ENCODE data around the gene DLG1.

The DLG1 gene

GRCh38 chr3:197168063-197168462 lies 130.3 kb downstream of the DLG1 start:
- no peak for TF ChIP-seq JUND (IDR thresholded peaks at IDR 0.05; ENCODE audit: low read depth)
- no peak for DNase-seq (ENCODE audit: low read depth in 1 of 2, low spot score in 1 of 2)
- in situ Hi-C loops (cut with HindIII; ENCODE audit: low pct_unique_long_range_greater_than_20kb, low sequenced_read_pairs): no loop called here

DNA sequence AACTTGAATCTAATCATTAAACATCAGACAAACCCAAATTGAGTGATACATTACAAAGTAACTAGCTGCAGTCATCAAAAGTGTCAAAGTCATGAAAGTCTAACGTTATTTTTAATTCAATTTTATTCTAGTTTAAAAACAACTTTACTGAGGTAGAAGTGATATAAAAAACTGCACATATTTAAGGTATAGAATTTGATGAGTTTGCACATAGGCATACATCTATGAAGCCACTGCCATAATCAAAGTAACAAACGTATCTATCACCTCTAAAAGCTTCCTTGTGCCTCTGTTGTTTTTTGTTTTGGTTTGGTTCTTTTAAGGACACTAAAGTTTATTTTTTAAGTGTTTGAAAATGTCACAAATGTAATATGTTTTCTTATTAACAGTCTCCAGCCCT lies 130.9 kb downstream of the DLG1 start:
- TF ChIP-seq JUND (IDR thresholded peaks at IDR 0.05; ENCODE audit: low read depth): no peak
- in situ Hi-C loops (cut with HindIII; ENCODE audit: low pct_unique_long_range_greater_than_20kb, low sequenced_read_pairs): no loop called here
- DNase-seq (ENCODE audit: low read depth in 1 of 2, low spot score in 1 of 2): no peak

DNA sequence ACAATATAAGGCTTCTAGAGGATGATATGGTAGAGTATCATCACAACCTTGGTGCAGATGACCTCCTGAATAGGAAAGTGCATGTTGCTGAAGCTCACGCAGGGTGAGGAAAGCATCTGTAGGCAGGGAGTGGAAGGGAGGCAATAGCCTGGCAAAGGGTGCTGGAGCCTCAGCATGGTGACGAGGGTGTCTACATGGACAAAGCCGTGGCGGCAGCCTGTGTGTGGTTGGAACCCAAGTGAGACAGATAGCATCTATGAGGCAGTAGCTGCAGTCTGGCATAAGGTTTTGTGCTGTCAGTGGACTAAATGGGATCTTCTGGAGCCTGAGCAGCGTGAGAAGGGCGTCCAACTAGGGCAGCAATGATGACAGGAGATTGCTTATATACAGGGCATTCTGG lies 132.5 kb downstream of the DLG1 start:
- DNase-seq (ENCODE audit: low read depth in 1 of 2, low spot score in 1 of 2): no peak
- no peak for TF ChIP-seq JUND (IDR thresholded peaks at IDR 0.05; ENCODE audit: low read depth)
- in situ Hi-C loops (cut with HindIII; ENCODE audit: low pct_unique_long_range_greater_than_20kb, low sequenced_read_pairs): no loop called here

DNA sequence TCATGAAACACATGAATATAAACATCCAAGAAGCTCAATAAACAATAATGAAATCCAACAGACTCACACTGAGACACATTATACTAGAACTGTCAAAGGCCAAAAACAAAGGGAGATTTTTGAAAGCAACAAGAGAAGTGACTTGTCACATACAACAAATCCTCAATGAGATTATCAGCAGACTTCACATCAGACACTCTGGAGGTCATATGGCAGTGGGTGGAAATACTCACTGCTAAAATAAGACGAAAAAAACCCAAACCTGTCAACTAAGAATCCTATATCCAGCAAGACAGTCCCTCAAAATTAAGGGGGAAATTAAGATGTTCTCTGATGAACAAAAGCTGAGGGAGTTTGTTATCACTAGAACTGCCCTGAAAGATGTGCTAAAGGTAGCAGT lies 143.4 kb downstream of the DLG1 start:
- no peak for DNase-seq (ENCODE audit: low read depth in 1 of 2, low spot score in 1 of 2)
- no peak for TF ChIP-seq JUND (IDR thresholded peaks at IDR 0.05; ENCODE audit: low read depth)
- in situ Hi-C loops (cut with HindIII; ENCODE audit: low pct_unique_long_range_greater_than_20kb, low sequenced_read_pairs): no loop called here

DNA sequence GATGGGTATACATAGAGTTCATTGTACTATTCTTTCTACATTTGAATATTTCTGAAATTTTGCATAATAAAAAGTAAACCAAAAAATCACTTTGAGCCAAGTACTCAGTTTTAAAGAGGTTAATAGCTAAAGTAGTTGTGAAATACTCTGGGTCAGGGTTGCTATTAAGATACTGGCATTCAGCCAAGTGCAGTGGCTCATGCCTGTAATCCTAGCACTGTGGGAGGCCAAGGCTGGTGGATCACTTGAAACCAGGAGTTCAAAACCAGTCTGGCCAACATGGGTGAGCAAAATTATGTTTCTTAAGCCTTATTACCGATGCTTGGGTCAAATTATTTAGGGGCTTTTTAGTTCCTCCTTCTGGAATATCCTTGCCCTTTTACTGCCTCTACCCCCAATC lies 146.8 kb downstream of the DLG1 start:
- peak in 1 of 2 experiments; percentile 50 for DNase-seq (ENCODE audit: low read depth in 1 of 2, low spot score in 1 of 2)
- in situ Hi-C loops (cut with HindIII; ENCODE audit: low pct_unique_long_range_greater_than_20kb, low sequenced_read_pairs): no loop called here
- no peak for TF ChIP-seq JUND (IDR thresholded peaks at IDR 0.05; ENCODE audit: low read depth)

DNA sequence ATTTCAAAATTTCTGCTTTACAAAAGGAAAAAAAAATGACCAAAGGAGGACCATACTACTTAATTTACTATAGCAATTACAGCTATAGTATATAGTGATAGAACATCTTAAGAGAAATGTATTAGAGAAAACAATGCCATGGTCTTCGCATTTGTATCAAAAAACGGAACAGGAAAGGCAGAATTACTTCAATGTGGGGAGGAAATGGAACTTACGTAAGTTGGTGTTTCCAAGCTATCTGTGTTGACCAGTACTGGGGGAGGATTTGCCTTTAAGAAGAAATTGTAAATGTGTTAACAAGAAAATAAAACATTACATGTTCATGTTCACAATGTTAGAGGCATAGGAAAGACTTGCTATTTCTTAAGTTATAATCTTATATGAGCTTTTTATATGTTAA lies 148.9 kb downstream of the DLG1 start:
- no peak for DNase-seq (ENCODE audit: low read depth in 1 of 2, low spot score in 1 of 2)
- TF ChIP-seq JUND (IDR thresholded peaks at IDR 0.05; ENCODE audit: low read depth): no peak
- in situ Hi-C loops (cut with HindIII; ENCODE audit: low pct_unique_long_range_greater_than_20kb, low sequenced_read_pairs): no loop called here

DNA sequence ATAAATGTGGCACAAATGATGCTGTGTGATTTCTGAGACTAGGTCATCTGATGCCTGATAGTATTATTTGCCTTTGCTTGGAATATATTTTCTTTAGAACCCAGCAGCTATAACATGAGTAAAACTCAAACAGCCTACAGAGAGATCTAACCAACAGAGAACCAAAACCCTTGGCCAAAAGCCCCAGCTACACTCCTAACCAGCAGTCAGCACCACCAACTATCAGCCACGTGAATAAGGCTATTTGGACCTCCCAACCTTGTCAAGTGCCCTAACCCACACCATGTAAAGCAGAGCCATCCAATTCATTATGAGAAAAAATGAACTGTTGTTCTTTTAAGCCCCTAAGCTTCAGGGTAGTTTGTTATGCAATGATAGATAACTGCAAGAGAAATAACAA lies 154.2 kb downstream of the DLG1 start:
- in situ Hi-C loops (cut with HindIII; ENCODE audit: low pct_unique_long_range_greater_than_20kb, low sequenced_read_pairs): no loop called here
- no peak for TF ChIP-seq JUND (IDR thresholded peaks at IDR 0.05; ENCODE audit: low read depth)
- DNase-seq (ENCODE audit: low read depth in 1 of 2, low spot score in 1 of 2): no peak

DNA sequence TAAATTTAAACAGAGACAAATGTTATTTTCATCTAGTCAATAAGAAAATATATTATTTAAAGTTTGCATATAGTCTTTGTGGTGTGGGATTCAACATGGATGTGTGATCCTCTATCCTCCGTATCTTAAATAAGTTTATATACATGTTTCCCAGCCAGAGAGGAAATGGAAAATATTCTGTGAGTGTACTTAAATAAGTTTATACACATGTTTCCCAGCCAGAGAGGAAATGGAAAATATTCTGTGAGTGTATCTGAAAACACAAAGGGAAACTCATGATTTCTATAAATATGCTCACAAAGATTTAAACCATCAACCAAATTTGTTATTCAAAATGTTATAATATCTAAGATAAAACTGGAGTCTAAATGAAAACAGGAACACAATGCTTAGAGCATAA lies 158.8 kb downstream of the DLG1 start:
- in situ Hi-C loops (cut with HindIII; ENCODE audit: low pct_unique_long_range_greater_than_20kb, low sequenced_read_pairs): no loop called here
- no peak for TF ChIP-seq JUND (IDR thresholded peaks at IDR 0.05; ENCODE audit: low read depth)
- no peak for DNase-seq (ENCODE audit: low read depth in 1 of 2, low spot score in 1 of 2)

- in situ Hi-C loops (cut with HindIII; ENCODE audit: low pct_unique_long_range_greater_than_20kb, low sequenced_read_pairs): no loop called here
- no peak for DNase-seq (ENCODE audit: low read depth in 1 of 2, low spot score in 1 of 2)
- no peak for TF ChIP-seq JUND (IDR thresholded peaks at IDR 0.05; ENCODE audit: low read depth)
Observed at GRCh38 chr3:197137751-197138150, 160.7 kb downstream of the DLG1 start.

DNA sequence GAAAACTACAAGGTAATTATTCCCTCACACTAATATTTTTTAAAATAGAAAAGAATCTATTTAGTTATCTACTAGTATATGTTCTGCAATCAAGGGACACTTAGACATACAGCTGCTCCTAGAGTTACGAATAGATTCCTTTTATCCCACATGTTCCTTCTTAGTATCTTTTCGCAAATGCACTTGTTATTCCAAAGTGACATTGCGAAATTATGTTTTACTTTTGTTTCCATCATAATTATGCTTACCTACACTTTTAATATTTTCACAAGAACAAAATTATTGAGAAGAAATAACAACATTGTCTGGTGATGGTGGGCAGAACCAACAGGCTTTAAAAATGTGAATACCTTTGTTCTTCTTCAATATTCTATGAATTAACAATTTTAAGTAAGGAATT lies 161.7 kb downstream of the DLG1 start:
- in situ Hi-C loops (cut with HindIII; ENCODE audit: low pct_unique_long_range_greater_than_20kb, low sequenced_read_pairs): no loop called here
- no peak for DNase-seq (ENCODE audit: low read depth in 1 of 2, low spot score in 1 of 2)
- no peak for TF ChIP-seq JUND (IDR thresholded peaks at IDR 0.05; ENCODE audit: low read depth)

- DNase-seq (ENCODE audit: low read depth in 1 of 2, low spot score in 1 of 2): no peak
- in situ Hi-C loops (cut with HindIII; ENCODE audit: low pct_unique_long_range_greater_than_20kb, low sequenced_read_pairs): no loop called here
- TF ChIP-seq JUND (IDR thresholded peaks at IDR 0.05; ENCODE audit: low read depth): no peak
Observed at GRCh38 chr3:197135212-197135611, 163.2 kb downstream of the DLG1 start.

DNA sequence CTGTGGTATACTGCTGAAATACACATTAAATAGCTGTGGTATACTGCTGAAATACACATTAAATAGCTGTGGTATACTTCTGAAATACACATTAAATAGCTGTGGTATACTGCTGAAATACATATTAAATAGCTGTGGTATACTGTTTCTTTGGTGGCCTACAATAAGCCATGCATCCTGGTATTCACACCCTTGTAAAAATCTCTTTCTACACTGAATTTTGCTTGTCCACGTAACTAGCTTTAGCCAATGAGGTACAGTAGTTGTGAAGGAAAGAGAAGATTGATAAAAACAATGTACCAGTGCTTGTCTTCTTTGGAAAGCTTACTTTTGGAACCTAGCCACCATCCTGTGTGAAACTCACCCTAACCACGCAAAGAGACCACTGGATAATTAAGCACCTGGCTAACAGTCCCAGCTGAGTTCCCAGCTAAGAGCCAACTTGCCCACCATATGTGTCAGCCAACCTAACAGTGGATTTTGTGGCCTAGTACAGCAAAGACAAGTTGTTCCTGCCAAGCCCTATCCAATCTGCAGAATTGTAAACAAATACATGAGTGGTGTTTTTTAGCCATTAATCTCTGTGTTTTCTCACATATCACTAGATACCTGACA lies 165.4 kb downstream of the DLG1 start:
- no peak for DNase-seq (ENCODE audit: low read depth in 1 of 2, low spot score in 1 of 2)
- in situ Hi-C loops (cut with HindIII; ENCODE audit: low pct_unique_long_range_greater_than_20kb, low sequenced_read_pairs): no loop called here
- TF ChIP-seq JUND (IDR thresholded peaks at IDR 0.05; ENCODE audit: low read depth): no peak

DNA sequence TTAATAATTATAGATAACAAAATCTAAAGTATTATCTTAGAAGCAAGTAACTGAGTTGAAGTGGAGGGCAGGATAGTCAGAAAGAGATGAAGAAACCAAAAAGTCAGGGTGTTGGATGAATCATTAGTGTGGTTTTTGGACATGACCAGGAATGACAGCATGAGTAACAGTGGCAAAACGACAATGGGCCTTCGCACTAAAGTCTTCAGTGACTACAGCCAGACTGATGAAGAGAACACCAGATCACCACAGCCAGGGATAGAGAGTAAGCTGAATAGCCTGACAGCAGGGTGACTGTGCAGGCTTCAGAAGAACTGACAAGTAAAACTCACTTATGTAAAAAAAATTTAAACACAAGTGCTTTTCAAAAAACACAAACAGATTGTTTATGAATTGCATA lies 172.8 kb downstream of the DLG1 start:
- TF ChIP-seq JUND (IDR thresholded peaks at IDR 0.05; ENCODE audit: low read depth): no peak
- no peak for DNase-seq (ENCODE audit: low read depth in 1 of 2, low spot score in 1 of 2)
- in situ Hi-C loops (cut with HindIII; ENCODE audit: low pct_unique_long_range_greater_than_20kb, low sequenced_read_pairs): no loop called here

- in situ Hi-C loops (cut with HindIII; ENCODE audit: low pct_unique_long_range_greater_than_20kb, low sequenced_read_pairs): no loop called here
- no peak for DNase-seq (ENCODE audit: low read depth in 1 of 2, low spot score in 1 of 2)
- TF ChIP-seq JUND (IDR thresholded peaks at IDR 0.05; ENCODE audit: low read depth): no peak
Observed at GRCh38 chr3:197124713-197125112, 173.7 kb downstream of the DLG1 start.
